GM10847 (cell line): ENCODE measurements around the gene MADD.
A peak's percentile ranks its signal among the peaks of the same experiment; 100 is the strongest.

ENCODE experiments used
- POLR2A ChIP-seq: IDR thresholded peaks from 2 replicates; pipeline ENCODE4 v1.6.1; 2011; ENCODE audit not compliant: insufficient read length; ENCODE audit errors: extremely low read depth

The MADD gene

GRCh38 chr11:47269829-47270305, at the start of gene MADD:
MADD (plus strand) TSS chr11:47270133.
- TF ChIP-seq POLR2A: peak; percentile 94

- no peak for TF ChIP-seq POLR2A
Measured at GRCh38 chr11:47220401-47220821, 49.5 kb upstream of the MADD start.

- no peak for TF ChIP-seq POLR2A
Measured at GRCh38 chr11:47222696-47223095, 47.2 kb upstream of the MADD start.

- TF ChIP-seq POLR2A: no peak
Measured at GRCh38 chr11:47225552-47226400, 44.2 kb upstream of the MADD start.

GRCh38 chr11:47229161-47229560, 40.8 kb upstream of the MADD start:
- no peak for TF ChIP-seq POLR2A

- TF ChIP-seq POLR2A: no peak
Measured at GRCh38 chr11:47233051-47233450, 36.9 kb upstream of the MADD start.

GRCh38 chr11:47233989-47234668, 35.8 kb upstream of the MADD start:
- no peak for TF ChIP-seq POLR2A

- TF ChIP-seq POLR2A: no peak
Measured at GRCh38 chr11:47234669-47235100, 35.2 kb upstream of the MADD start.

- TF ChIP-seq POLR2A: no peak
Measured at GRCh38 chr11:47235163-47235562, 34.8 kb upstream of the MADD start.

GRCh38 chr11:47236482-47236881, 33.5 kb upstream of the MADD start:
- TF ChIP-seq POLR2A: no peak

GRCh38 chr11:47239852-47240251, 30.1 kb upstream of the MADD start:
- TF ChIP-seq POLR2A: no peak

- TF ChIP-seq POLR2A: no peak
Measured at GRCh38 chr11:47241841-47242301, 28.1 kb upstream of the MADD start.

- TF ChIP-seq POLR2A: no peak
Measured at GRCh38 chr11:47242596-47243192, 27.2 kb upstream of the MADD start.

GRCh38 chr11:47243454-47243853, 26.5 kb upstream of the MADD start:
- no peak for TF ChIP-seq POLR2A

- no peak for TF ChIP-seq POLR2A
Measured at GRCh38 chr11:47244448-47245350, 25.2 kb upstream of the MADD start.
